PFSK-1 (cell line): ENCODE results near the gene SLC8A1.

ENCODE experiments used
- FOXP2 ChIP-seq: optimal IDR thresholded peaks from 2 replicates; pipeline ENCODE3; 2011; ENCODE audit warnings: borderline replicate concordance, control low read depth, inconsistent platforms; ENCODE audit not compliant: insufficient read depth; ENCODE audit errors: extremely low read length, extremely low read depth
- POLR2AphosphoS5 ChIP-seq: IDR thresholded peaks from 2 replicates; pipeline ENCODE4 v1.6.1; 2012; ENCODE audit warnings: low read depth, mild to moderate bottlenecking, control low read depth, low read length, moderate library complexity
- REST ChIP-seq, 2 experiments: IDR thresholded peaks; 2 replicates each; pipeline versions ENCODE4 v1.6.1 to v1.8.0; 2011 to 2012; ENCODE audit warnings: low read depth in 2 of 2, low read length in 2 of 2, control low read depth in 1 of 2, inconsistent platforms in 1 of 2, mild to moderate bottlenecking in 1 of 2, moderate library complexity in 1 of 2; ENCODE audit not compliant: insufficient read depth in 1 of 2
- SIN3A ChIP-seq: IDR thresholded peaks from 2 replicates; pipeline ENCODE4 v1.6.1; 2012; ENCODE audit warnings: mild to moderate bottlenecking, low read length, moderate library complexity, borderline replicate concordance; ENCODE audit not compliant: insufficient read depth
- TAF1 ChIP-seq: IDR thresholded peaks from 2 replicates; pipeline ENCODE4 v1.6.1; 2012; ENCODE audit warnings: low read length, control low read depth, borderline replicate concordance; ENCODE audit not compliant: insufficient read depth

SLC8A1 gene

GRCh38 chr2:40488927-40489677 lies 37.2 kb upstream of the SLC8A1 start:
- TF ChIP-seq TAF1 (no peak), POLR2AphosphoS5 (no peak), REST (IDR thresholded peaks at IDR 0.05; ENCODE audit: insufficient read depth in 1 of 2, low read depth in 2 of 2, low read length in 2 of 2) (no peak)

GRCh38 chr2:40488101-40488601 lies 36.3 kb upstream of the SLC8A1 start:
- TF ChIP-seq TAF1 (no peak), SIN3A (no peak), FOXP2 (no peak), REST (IDR thresholded peaks at IDR 0.05; ENCODE audit: insufficient read depth in 1 of 2, low read depth in 2 of 2, low read length in 2 of 2) (no peak), POLR2AphosphoS5 (no peak)

GRCh38 chr2:40487602-40488001 lies 35.7 kb upstream of the SLC8A1 start:
- no peak for TF ChIP-seq TAF1
- no peak for TF ChIP-seq POLR2AphosphoS5
- no peak for TF ChIP-seq REST (IDR thresholded peaks at IDR 0.05; ENCODE audit: insufficient read depth in 1 of 2, low read depth in 2 of 2, low read length in 2 of 2)
- no peak for TF ChIP-seq SIN3A
- no peak for TF ChIP-seq FOXP2

- no peak for TF ChIP-seq REST (IDR thresholded peaks at IDR 0.05; ENCODE audit: insufficient read depth in 1 of 2, low read depth in 2 of 2, low read length in 2 of 2)
- no peak for TF ChIP-seq TAF1
- TF ChIP-seq POLR2AphosphoS5 = no peak
- TF ChIP-seq FOXP2 = no peak
- TF ChIP-seq SIN3A = no peak
These were observed 34.0 kb upstream of the SLC8A1 start for GRCh38 chr2:40485854-40486253.

- no peak for TF ChIP-seq TAF1
- TF ChIP-seq SIN3A = no peak
- no peak for TF ChIP-seq FOXP2
- TF ChIP-seq POLR2AphosphoS5 = no peak
- no peak for TF ChIP-seq REST (IDR thresholded peaks at IDR 0.05; ENCODE audit: insufficient read depth in 1 of 2, low read depth in 2 of 2, low read length in 2 of 2)
These were observed 33.4 kb upstream of the SLC8A1 start for GRCh38 chr2:40485318-40485717.
